Esophagus muscularis mucosa (tissue), 4 donors: Measurements from ENCODE around the gene EGLN2. TPM values are rescaled to one million over a fixed set of nuclear protein-coding genes. Genes with fewer than 3 reads are reported as not detected.

ENCODE experiments used
- total RNA-seq, 4 donors: library from RNA; depleted of rRNA; stranded (reverse); fragments of >200 nt; gene quantifications; one replicate each; pipeline versions ENCODE4 v1.1.0 to v1.2.1, GENCODE V29; 2016

The EGLN2 gene
- total RNA-seq, 4 donors from 2014 or later: 93.1 to 131 (median 101) TPM

Other genes with a start within 250 kb of the EGLN2 start
- 10 to 100 TPM; 39.5 to 82.7 (median 52.7) TPM for gene SHKBP1, start 222.3 kb upstream of the EGLN2 start, total RNA-seq
- 100 to 1,000 TPM; 358 to 430 (median 397) TPM for gene LTBP4, start 197.8 kb upstream of the EGLN2 start, total RNA-seq
- gene NUMBL, start 108.5 kb upstream of the EGLN2 start, total RNA-seq: 10 to 100 TPM; 28.2 to 51.7 (median 41.5) TPM
- gene COQ8B, start 82.3 kb upstream of the EGLN2 start, total RNA-seq: 10 to 100 TPM; 34.5 to 57.7 (median 45.3) TPM
- gene ITPKC, start 82.1 kb upstream of the EGLN2 start, total RNA-seq: 100 to 1,000 TPM in 1 of 4 donors, 10 to 100 TPM in 3; 28.7 to 123 (median 33.3) TPM
- gene ACTMAP, start 48.7 kb upstream of the EGLN2 start, total RNA-seq: 1 to 10 TPM; 1.7 to 4.6 (median 3.7) TPM
- gene SNRPA, start 48.0 kb upstream of the EGLN2 start, total RNA-seq: 10 to 100 TPM; 47.3 to 69.1 (median 57.6) TPM
- 1 to 10 TPM; 2.1 to 4.1 (median 2.7) TPM for gene MIA, start 23.7 kb upstream of the EGLN2 start, total RNA-seq
- gene RAB4B, start 20.9 kb upstream of the EGLN2 start, total RNA-seq: 10 to 100 TPM; 22.9 to 26.6 (median 23.2) TPM
- not detected for gene CYP2A6, start 51.3 kb downstream of the EGLN2 start, total RNA-seq
- not detected for gene CYP2A7, start 83.0 kb downstream of the EGLN2 start, total RNA-seq
- gene CYP2B6, start 192.1 kb downstream of the EGLN2 start, total RNA-seq: not detected